Mesodermal cell (in vitro differentiated cells): ENCODE results near the gene SRP19.
"Not testable (repeated sequence)": the region's sequence is repeated elsewhere in the genome, so short reads cannot be mapped to it uniquely, and the experiment has no call there.

Source experiments
- H3K27ac ChIP-seq: 2 replicates; pipeline ENCODE4 v1.7.0; 2013; ENCODE audit warnings: mild to moderate bottlenecking, low read depth, low read length, moderate library complexity; ENCODE audit not compliant: severe bottlenecking
- H3K36me3 ChIP-seq: 2 replicates; pipeline ENCODE4 v1.7.1; 2013; ENCODE audit warnings: mild to moderate bottlenecking, low read length, moderate library complexity; ENCODE audit not compliant: control insufficient read depth, insufficient read depth
- H3K4me1 ChIP-seq: one replicate; pipeline ENCODE4 v1.7.1; 2013; ENCODE audit warnings: mild to moderate bottlenecking, low read length; ENCODE audit not compliant: insufficient read depth, control insufficient read depth, poor library complexity, severe bottlenecking
- H3K4me3 ChIP-seq: 2 replicates; pipeline ENCODE4 v1.7.0; 2013; ENCODE audit warnings: low read length, control low read depth, mild to moderate bottlenecking; ENCODE audit not compliant: insufficient read depth, poor library complexity, severe bottlenecking; ENCODE audit errors: extremely low read depth
- H3K9me3 ChIP-seq: 2 replicates; pipeline ENCODE4 v1.7.1; 2013; ENCODE audit warnings: mild to moderate bottlenecking, low read length, moderate library complexity; ENCODE audit not compliant: control insufficient read depth
- WGBS, 2 experiments: methylation state at CpG; one replicate each; pipeline ENCODE4 v1.1.5; 2013; ENCODE audit warnings: missing lambda C conversion rate in 2 of 2; ENCODE audit not compliant: insufficient coverage in 2 of 2; 5-methylcytosine and 5-hydroxymethylcytosine counted together

SRP19 gene

GRCh38 chr5:112867411-112867810 lies 6.3 kb downstream of the SRP19 start:
- Histone ChIP-seq H3K4me3 (no peak overlapping the region), H3K4me1 (no peaks in the 10 kb centered on the region), H3K36me3 (peaks cover 79% of the 10 kb centered on the region), H3K9me3 (no peaks in the 10 kb centered on the region), H3K27ac (no peak overlapping the region)
- WGBS, 2 experiments = 94 to 95% methylated on average over 4 to 5 of the region's 5 CpGs

- H3K4me3 ChIP-seq = no peak overlapping the region
- 92 to 93% methylated on average over 3 of the region's 3 CpGs for WGBS, 2 experiments
These were observed 8.9 kb downstream of the SRP19 start for GRCh38 chr5:112869948-112870347.

DNA sequence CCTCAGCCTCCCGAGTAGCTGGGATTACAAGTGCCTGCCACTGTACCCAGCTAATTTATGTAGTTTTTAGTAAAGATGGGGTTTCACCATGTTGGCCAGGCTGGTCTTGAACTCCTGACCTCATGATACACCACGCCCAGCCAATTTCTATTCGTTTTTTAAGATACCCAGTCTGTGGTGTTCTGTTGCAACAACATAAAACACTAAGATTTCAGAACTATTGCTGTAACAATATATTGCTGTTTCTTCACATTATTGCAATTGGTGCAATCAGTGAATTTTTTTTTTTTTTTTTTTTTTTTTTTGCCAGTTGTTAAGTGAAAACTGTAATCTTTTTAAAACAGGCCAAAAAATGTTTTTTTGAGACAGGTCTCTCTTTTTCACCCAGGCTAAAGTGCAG lies 9.9 kb downstream of the SRP19 start:
- Histone ChIP-seq H3K27ac (no peak overlapping the region), H3K4me1 (no peaks in the 10 kb centered on the region), H3K9me3 (no peaks in the 10 kb centered on the region), H3K36me3 (peaks cover 64% of the 10 kb centered on the region), H3K4me3 (no peak overlapping the region)
- 60 to 88% methylated on average over 1 of the region's 3 CpGs for WGBS, 2 experiments

More at GRCh38 chr5:112869948-112870347, 8.9 kb downstream of the SRP19 start:
- Histone ChIP-seq H3K27ac (no peak overlapping the region), H3K9me3 (no peaks in the 10 kb centered on the region), H3K36me3 (peaks cover 67% of the 10 kb centered on the region), H3K4me1 (no peaks in the 10 kb centered on the region)

DNA sequence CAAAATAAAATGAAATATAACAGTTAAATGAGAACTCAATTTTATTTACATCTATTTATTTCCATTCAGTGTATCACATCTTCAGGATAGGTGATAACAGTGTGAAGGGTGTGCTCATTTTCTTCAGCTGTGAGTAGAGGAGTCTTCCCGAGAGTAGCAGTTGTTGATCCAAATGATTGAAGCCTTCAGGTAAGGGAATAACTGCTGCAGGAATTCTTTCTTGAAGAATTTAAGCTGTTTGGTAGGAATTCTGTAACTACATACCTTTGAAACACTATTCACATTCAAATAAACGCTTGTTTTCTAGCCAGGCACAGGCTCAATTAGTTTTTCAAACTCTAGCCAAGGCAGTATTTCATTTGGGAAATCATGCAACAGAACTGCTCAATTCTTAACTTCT lies 15.3 kb downstream of the SRP19 start:
- Histone ChIP-seq H3K27ac (no peak overlapping the region), H3K9me3 (no peaks in the 10 kb centered on the region), H3K4me3 (no peak overlapping the region), H3K4me1 (peaks cover 11% of the 10 kb centered on the region), H3K36me3 (peaks cover 54% of the 10 kb centered on the region)
- WGBS, 2 experiments = 68 to 80% methylated on average over 2 of the region's 2 CpGs

GRCh38 chr5:112878101-112878500 lies 17.0 kb downstream of the SRP19 start:
- Histone ChIP-seq H3K4me1 (peaks cover 11% of the 10 kb centered on the region), H3K27ac (no peak overlapping the region), H3K4me3 (no peak overlapping the region), H3K9me3 (no peaks in the 10 kb centered on the region), H3K36me3 (peaks cover 64% of the 10 kb centered on the region)
- WGBS, 2 experiments = 65 to 77% methylated on average over 3 of the region's 4 CpGs

- no peak overlapping the region for H3K27ac ChIP-seq
- no peak overlapping the region for H3K4me3 ChIP-seq
- WGBS, 2 experiments = 83 to 100% methylated on average over 1 of the region's 4 CpGs
- H3K36me3 ChIP-seq = peaks cover 70% of the 10 kb centered on the region
- H3K4me1 ChIP-seq = peaks cover 11% of the 10 kb centered on the region
- no peaks in the 10 kb centered on the region for H3K9me3 ChIP-seq
These were observed 17.7 kb downstream of the SRP19 start for GRCh38 chr5:112878760-112879159.

GRCh38 chr5:112880219-112880964 lies 19.3 kb downstream of the SRP19 start:
- Histone ChIP-seq H3K9me3 (no peaks in the 10 kb centered on the region), H3K4me1 (peaks cover 11% of the 10 kb centered on the region), H3K36me3 (peaks cover 77% of the 10 kb centered on the region), H3K27ac (no peak overlapping the region), H3K4me3 (no peak overlapping the region)
- 78 to 94% methylated on average over 1 to 2 of the region's 2 CpGs for WGBS, 2 experiments

DNA sequence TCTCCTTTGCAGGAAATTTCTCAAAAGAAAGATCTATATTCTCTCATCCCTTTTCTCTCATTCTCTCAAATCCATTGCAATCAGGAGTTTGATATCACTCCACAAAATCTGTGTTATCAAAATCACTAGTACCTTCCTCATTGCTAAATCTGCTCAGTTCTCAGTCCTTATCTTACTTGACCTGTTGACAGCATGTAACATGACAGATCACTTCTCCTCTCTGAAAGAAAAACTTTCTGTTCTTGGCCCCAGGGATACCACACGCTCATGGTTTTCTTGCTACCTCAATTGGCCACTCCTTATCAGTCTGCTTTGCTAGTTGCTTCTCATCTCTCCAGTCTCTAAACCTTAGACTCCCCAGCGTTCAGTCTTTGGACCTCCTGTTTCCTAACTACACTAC lies 22.1 kb downstream of the SRP19 start:
- Histone ChIP-seq H3K36me3 (peaks cover 79% of the 10 kb centered on the region), H3K4me1 (peaks cover 13% of the 10 kb centered on the region), H3K27ac (no peak overlapping the region), H3K9me3 (no peaks in the 10 kb centered on the region), H3K4me3 (no peak overlapping the region)
- WGBS, 2 experiments = 96 to 100% methylated on average over 2 of the region's 2 CpGs

- Histone ChIP-seq H3K36me3 (peaks cover 88% of the 10 kb centered on the region), H3K4me1 (peaks cover 3% of the 10 kb centered on the region), H3K4me3 (no peak overlapping the region), H3K9me3 (no peaks in the 10 kb centered on the region), H3K27ac (no peak overlapping the region)
- WGBS, 2 experiments = 100% methylated on average over 1 to 3 of the region's 3 CpGs
These were observed 23.9 kb downstream of the SRP19 start for GRCh38 chr5:112885001-112885400.

DNA sequence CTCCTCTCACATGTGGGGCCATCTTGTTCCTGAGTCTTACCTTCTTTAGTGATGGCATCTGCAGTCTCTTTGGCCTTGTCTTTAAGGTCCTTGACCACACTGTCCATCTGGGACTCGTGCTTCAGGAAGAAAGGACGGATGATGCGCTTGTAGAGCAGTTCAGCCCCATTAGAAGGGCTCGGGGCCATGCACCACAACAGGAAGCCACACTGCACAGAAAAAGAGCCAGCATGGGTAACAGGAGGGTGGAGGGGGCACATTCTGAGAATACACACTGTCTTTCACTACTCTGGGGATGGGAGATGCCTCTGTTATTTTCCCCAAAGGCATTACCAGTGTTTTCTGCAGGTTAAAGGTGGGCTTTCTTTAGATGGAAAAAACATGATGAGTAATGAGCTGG lies 25.9 kb downstream of the SRP19 start:
- no peak overlapping the region for H3K4me3 ChIP-seq
- 94 to 100% methylated on average over 4 of the region's 4 CpGs for WGBS, 2 experiments
- H3K27ac ChIP-seq = no peak overlapping the region
- H3K9me3 ChIP-seq = no peaks in the 10 kb centered on the region
- H3K4me1 ChIP-seq = peaks cover 3% of the 10 kb centered on the region
- H3K36me3 ChIP-seq = peaks cover 72% of the 10 kb centered on the region

GRCh38 chr5:112892066-112892465 lies 31.0 kb downstream of the SRP19 start:
- H3K27ac ChIP-seq, H3K9me3 ChIP-seq, H3K4me1 ChIP-seq, H3K4me3 ChIP-seq: not testable (repeated sequence)
- peaks cover 57% of the 10 kb centered on the region for H3K36me3 ChIP-seq
- 94 to 96% methylated on average over 2 of the region's 8 CpGs for WGBS, 2 experiments
